AG04450 (cell line): ENCODE measurements around the gene UROC1. TPM values are rescaled to one million over a fixed set of nuclear protein-coding genes. Genes with fewer than 3 reads are reported as not detected.

Experiments
- CTCF ChIA-PET: fragments of 300-600, 350-600 bp; formaldehyde crosslinking; extraction: SDS; loops from one replicate; lab custom pipeline; 2022; ENCODE audit warnings: antibody characterized with exemption, inconsistent platforms; lab: Charles Lee
- POLR2A ChIA-PET: fragments of 350-600 bp; formaldehyde crosslinking; extraction: SDS; loops from one replicate; lab custom pipeline; 2021; ENCODE audit warnings: antibody characterized with exemption, inconsistent platforms; lab: Yijun Ruan, JAX
- DNase-seq: peaks from one replicate; pipeline ENCODE4 v3.0.0-alpha.2; 2011; ENCODE audit warnings: low read depth, low spot score
- H3K27ac ChIP-seq: one replicate; pipeline ENCODE4 v1.5.1; 2012; ENCODE audit warnings: low read depth, low read length, control low read depth
- H3K27me3 ChIP-seq: one replicate; pipeline ENCODE4 v1.6.0; 2012; ENCODE audit warnings: low read length; ENCODE audit not compliant: control insufficient read depth, insufficient read depth
- H3K4me3 ChIP-seq: 2 replicates; pipeline ENCODE4 v1.5.1; 2011; ENCODE audit warnings: mild to moderate bottlenecking, low read depth, low read length, control low read depth
- H3K9me3 ChIP-seq: 2 replicates; pipeline ENCODE4 v1.5.1; 2012; ENCODE audit warnings: low read length; ENCODE audit not compliant: control insufficient read depth, insufficient read depth
- CTCF ChIP-seq: IDR thresholded peaks from 2 replicates; pipeline ENCODE4 v1.5.1; 2011; ENCODE audit warnings: low read depth, low read length, control low read depth, inconsistent platforms
- polyA plus RNA-seq: library from polyadenylated mRNA; depleted of rRNA; stranded (reverse); fragments of >200 nt; gene quantifications from 2 replicates; pipeline ENCODE4 v1.2.3, GENCODE V29; 2011

The UROC1 gene
- polyA plus RNA-seq, 1 experiment: not detected

GRCh38 chr3:126475413-126476114, 42.0 kb downstream of the UROC1 start, which contains the start of gene ZXDC:
TSS of gene ZXDC (minus strand) at chr3:126475891. CDS start at chr3:126475865, 26 bp downstream.
- Histone ChIP-seq H3K27ac (peak within 1 kb of the TSS; percentile 47), H3K4me3 (peak within 1 kb of the TSS; percentile 87), H3K27me3 (no peaks in the 10 kb centered on the region), H3K9me3 (no peaks in the 10 kb centered on the region; the same call in 1 of the 2 replicates)
- peak; percentile 43 for TF ChIP-seq CTCF
- CTCF ChIA-PET: interaction anchor here (0.6 to 1.0 kb wide), 4 partner anchors 19 to 972 kb away, joined by 3 to 7 read pairs (median 3); no protein-coding TSS in a partner anchor
- POLR2A ChIA-PET: interaction anchor here (1.0 kb wide), 1 partner anchor 24 kb away, joined by 3 read pairs; no protein-coding TSS in a partner anchor
- DNase-seq: peak; percentile 79

GRCh38 chr3:126474498-126475412, 42.8 kb downstream of the UROC1 start:
- TF ChIP-seq CTCF: no peak
- DNase-seq: no peak
- no peaks in the 10 kb centered on the region for H3K27me3 ChIP-seq
- peak overlapping the region; percentile 79 for H3K4me3 ChIP-seq
- peak overlapping the region; percentile 47 for H3K27ac ChIP-seq
- ChIA-PET POLR2A (interaction anchor here (1.0 kb wide), 1 partner anchor 23 kb away, joined by 3 read pairs; no protein-coding TSS in a partner anchor), CTCF (interaction anchor here (0.6 to 0.9 kb wide), 3 partner anchors 274 to 973 kb away, joined by 3 to 7 read pairs (median 3); no protein-coding TSS in a partner anchor)
- no peaks in the 10 kb centered on the region; the same call in 1 of the 2 replicates for H3K9me3 ChIP-seq

GRCh38 chr3:126473292-126474168, 44.0 kb downstream of the UROC1 start:
- DNase-seq: no peak
- POLR2A ChIA-PET: interaction anchor here (0.6 to 0.7 kb wide), 2 partner anchors 21 to 373 kb away, joined by 4 read pairs; no protein-coding TSS in a partner anchor
- no peak for TF ChIP-seq CTCF
- H3K9me3 ChIP-seq: no peaks in the 10 kb centered on the region; the same call in 1 of the 2 replicates
- H3K4me3 ChIP-seq: peak overlapping the region; percentile 43
- CTCF ChIA-PET: no interaction called here
- no peaks in the 10 kb centered on the region for H3K27me3 ChIP-seq
- H3K27ac ChIP-seq: peak overlapping the region; percentile 11

GRCh38 chr3:126472277-126473006, 45.1 kb downstream of the UROC1 start:
- TF ChIP-seq CTCF: no peak
- Histone ChIP-seq H3K27ac (no peak overlapping the region), H3K4me3 (no peak overlapping the region), H3K9me3 (no peaks in the 10 kb centered on the region; the same call in 1 of the 2 replicates), H3K27me3 (no peaks in the 10 kb centered on the region)
- ChIA-PET CTCF (interaction anchor here (0.8 to 2.1 kb wide), 2 partner anchors 226 to 274 kb away, joined by 3 to 7 read pairs; no protein-coding TSS in a partner anchor), POLR2A (interaction anchor here (0.6 to 0.7 kb wide), 2 partner anchors 19 to 171 kb away, joined by 3 to 4 read pairs; no protein-coding TSS in a partner anchor)
- DNase-seq: no peak
